ENCODE data around the gene ALOX12. TPM values are rescaled to one million over a fixed set of nuclear protein-coding genes. Genes with fewer than 3 reads are reported as not detected.
A peak's percentile ranks its signal among the peaks of the same experiment; 100 is the strongest.

Gene ALOX12
- total RNA-seq, 4 donors from 2014 or later = not detected

DNA sequence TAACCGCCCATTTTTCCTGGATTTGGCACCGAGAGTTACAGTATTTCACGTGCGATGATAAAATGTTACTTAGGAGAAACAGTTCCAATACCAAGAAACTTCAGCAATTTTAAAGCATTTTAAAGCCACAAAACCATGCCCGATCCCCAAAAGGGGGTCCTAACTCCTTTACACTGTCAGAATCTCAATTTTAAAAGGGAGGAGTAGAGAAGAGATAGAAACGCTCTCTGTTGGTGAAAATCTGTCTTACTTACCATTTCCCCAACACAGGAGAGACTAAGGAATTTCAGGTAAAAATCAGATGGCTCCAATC, 16.0 kb downstream of the ALOX12 start:
- no peaks in the 10 kb centered on the region for H3K27me3 ChIP-seq
- H3K27ac ChIP-seq = peak overlapping the region; percentile 92 to 98 (median 96)
- TF ChIP-seq, protein P1, sequence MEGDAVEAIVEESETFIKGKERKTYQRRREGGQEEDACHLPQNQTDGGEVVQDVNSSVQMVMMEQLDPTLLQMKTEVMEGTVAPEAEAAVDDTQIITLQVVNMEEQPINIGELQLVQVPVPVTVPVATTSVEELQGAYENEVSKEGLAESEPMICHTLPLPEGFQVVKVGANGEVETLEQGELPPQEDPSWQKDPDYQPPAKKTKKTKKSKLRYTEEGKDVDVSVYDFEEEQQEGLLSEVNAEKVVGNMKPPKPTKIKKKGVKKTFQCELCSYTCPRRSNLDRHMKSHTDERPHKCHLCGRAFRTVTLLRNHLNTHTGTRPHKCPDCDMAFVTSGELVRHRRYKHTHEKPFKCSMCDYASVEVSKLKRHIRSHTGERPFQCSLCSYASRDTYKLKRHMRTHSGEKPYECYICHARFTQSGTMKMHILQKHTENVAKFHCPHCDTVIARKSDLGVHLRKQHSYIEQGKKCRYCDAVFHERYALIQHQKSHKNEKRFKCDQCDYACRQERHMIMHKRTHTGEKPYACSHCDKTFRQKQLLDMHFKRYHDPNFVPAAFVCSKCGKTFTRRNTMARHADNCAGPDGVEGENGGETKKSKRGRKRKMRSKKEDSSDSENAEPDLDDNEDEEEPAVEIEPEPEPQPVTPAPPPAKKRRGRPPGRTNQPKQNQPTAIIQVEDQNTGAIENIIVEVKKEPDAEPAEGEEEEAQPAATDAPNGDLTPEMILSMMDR (IDR thresholded peaks at IDR 0.05) = no peak
- no peak for TF ChIP-seq POLR2A (IDR thresholded peaks at IDR 0.05)
- H3K4me1 ChIP-seq = peaks cover 4 to 53% (median 23%) of the 10 kb centered on the region in 4 donors
- no peaks in the 10 kb centered on the region for H3K9me3 ChIP-seq
- DNase-seq = no peak
- peak overlapping the region; percentile 65 to 88 (median 78) for H3K4me3 ChIP-seq
- H3K36me3 ChIP-seq = peaks cover 0 to 6% (median 0%) of the 10 kb centered on the region in 3 donors

DNA sequence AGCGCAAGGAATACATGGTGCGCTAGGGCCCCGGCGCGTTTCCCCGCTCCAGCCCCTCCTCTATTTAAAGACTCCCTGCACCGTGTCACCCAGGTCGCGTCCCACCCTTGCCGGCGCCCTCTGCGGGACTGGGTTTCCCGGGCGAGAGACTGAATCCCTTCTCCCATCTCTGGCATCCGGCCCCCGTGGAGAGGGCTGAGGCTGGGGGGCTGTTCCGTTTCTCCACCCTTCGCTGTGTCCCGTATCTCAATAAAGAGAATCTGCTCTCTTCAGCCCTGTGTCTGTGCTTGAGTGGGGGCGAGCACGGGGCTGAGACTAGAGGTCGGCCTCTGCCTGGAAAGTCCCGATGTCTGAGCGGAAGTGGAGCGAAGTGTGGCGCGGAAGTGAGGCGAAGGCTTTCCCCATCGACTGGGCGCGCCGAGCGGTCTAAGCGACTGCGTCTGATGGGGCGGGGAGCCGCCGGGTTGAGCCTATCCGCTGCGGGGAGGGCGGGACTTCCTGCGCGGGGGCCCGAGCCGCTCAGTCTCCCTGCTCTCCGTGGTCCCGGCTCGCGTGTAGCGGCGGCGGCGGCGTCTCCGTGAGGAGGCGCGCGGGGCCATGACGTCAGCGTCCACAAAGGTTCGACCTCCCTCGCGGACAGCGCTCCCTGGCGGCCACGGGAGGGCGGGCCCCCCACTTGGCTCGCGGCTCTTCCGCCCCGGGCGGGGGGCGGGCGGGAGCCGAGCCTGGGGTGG, 18.6 kb downstream of the ALOX12 start:
- no peaks in the 10 kb centered on the region for H3K27me3 ChIP-seq

DNA sequence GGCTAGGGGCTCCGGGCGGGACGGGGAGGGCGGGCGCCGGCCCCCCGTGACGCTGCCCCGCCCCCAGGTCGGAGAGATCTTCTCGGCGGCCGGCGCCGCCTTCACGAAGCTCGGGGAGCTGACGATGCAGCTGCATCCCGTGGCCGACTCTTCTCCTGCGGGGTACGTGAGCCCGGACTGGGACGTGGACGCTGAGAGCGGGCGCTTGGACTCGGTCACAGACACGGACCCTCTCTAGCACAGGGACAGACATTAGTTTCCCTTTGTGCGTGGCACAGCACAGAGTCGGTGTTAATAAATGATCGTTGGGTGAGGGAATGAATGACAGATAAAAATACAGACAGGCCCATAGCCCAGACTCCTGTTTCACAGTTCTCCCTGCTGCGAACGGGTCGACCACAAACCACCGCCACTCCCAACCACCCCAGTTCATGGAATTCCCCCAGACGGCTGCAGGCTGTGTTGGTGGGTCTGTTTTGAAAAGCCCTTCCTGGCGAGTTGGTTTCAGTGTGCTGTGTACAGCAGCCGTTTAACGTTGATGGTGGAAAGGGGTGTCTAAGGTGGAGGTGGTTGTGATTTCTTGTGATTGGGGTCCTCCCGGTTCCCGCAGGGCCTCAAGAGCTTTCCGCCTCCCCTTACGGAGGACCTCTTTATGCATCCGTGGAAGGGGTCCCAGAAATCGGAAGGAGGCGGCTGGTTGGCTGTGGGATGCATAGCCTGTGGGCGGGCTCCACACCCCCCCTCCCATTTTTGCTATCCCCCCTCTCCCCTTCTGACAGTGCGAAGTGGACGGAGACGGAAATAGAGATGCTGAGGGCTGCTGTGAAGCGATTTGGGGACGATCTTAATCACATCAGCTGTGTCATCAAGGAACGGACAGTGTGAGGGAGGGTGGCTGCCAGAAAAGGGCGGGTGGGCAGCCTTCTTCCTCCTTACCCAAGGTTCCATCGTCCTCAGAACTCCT, 19.4 kb downstream of the ALOX12 start:
- peaks cover 4 to 55% (median 26%) of the 10 kb centered on the region in 4 donors for H3K4me1 ChIP-seq
- TF ChIP-seq, protein P1 (IDR thresholded peaks at IDR 0.05) = no peak
- peak; percentile 1 to 54 for TF ChIP-seq POLR2A (IDR thresholded peaks at IDR 0.05)

More for the DNA sequence above, 18.6 kb downstream of the ALOX12 start:
- Histone ChIP-seq H3K9me3 (no peaks in the 10 kb centered on the region), H3K4me1 (peaks cover 4 to 62% (median 26%) of the 10 kb centered on the region in 4 donors), H3K36me3 (peaks cover 0 to 4% (median 0%) of the 10 kb centered on the region in 3 donors), H3K27ac (peak overlapping the region; percentile 92 to 98 (median 96)), H3K4me3 (peak overlapping the region; percentile 65 to 88 (median 78))
- TF ChIP-seq, protein P1 (IDR thresholded peaks at IDR 0.05) = peak; percentile 63 to 98 (median 88)
- TF ChIP-seq POLR2A (IDR thresholded peaks at IDR 0.05) = peak; percentile 93 to 94
- peak; percentile 99 for DNase-seq

DNA sequence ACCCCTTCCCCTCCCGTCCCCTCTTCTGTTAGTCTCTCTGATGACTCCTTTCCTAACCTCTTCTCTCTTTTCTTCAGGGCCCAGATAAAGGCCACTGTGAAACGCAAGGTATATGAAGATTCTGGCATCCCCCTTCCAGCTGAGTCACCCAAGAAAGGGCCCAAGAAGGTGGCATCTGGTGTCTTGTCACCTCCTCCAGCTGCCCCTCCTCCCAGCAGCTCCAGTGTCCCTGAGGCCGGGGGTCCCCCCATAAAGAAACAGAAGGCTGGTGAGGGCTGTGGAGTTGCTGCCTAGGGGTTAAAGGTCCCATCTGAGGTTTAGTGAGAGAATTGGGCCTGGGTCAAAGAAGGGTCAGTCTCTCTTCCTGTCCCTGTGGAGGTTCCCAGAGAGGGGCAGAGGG, 20.6 kb downstream of the ALOX12 start:
- Histone ChIP-seq H3K36me3 (no peaks in the 10 kb centered on the region), H3K27ac (peak overlapping the region in 2 of 4 donors; percentile 17 to 98), H3K4me1 (peaks cover 0 to 44% (median 16%) of the 10 kb centered on the region in 4 donors), H3K27me3 (no peaks in the 10 kb centered on the region), H3K4me3 (no peak overlapping the region), H3K9me3 (no peaks in the 10 kb centered on the region)
- DNase-seq = no peak
- TF ChIP-seq, protein P1 (IDR thresholded peaks at IDR 0.05) = no peak
- no peak for TF ChIP-seq POLR2A (IDR thresholded peaks at IDR 0.05)

More for the DNA sequence above, 19.4 kb downstream of the ALOX12 start:
- DNase-seq = peak; percentile 53 to 71 (median 54)
- Histone ChIP-seq H3K27me3 (no peaks in the 10 kb centered on the region), H3K4me3 (peak overlapping the region; percentile 65 to 88 (median 78)), H3K9me3 (no peaks in the 10 kb centered on the region), H3K36me3 (no peaks in the 10 kb centered on the region), H3K27ac (peak overlapping the region; percentile 92 to 98 (median 96))
